Esophagus muscularis mucosa (tissue), 4 donors: ENCODE results near the gene AMOTL1.
A peak's percentile ranks its signal among the peaks of the same experiment; 100 is the strongest.

ENCODE experiments used
- CTCF ChIP-seq, 3 experiments: fragments of 200-600 bp in 2 of 3; fragments of 450-650 bp in 1 of 3; sonication (generic) in 2 of 3; IDR thresholded peaks; one replicate each; pipeline ENCODE4 v1.5.1; 2017 to 2019; ENCODE audit warnings: antibody characterized with exemption in 3 of 3, mild to moderate bottlenecking in 2 of 3, moderate library complexity in 1 of 3
- EP300 ChIP-seq: sonication (generic); formaldehyde crosslinking; IDR thresholded peaks from one replicate; pipeline ENCODE4 v1.6.1; 2017; ENCODE audit warnings: antibody characterized with exemption
- POLR2A ChIP-seq: fragments of 450-650 bp; IDR thresholded peaks from one replicate; pipeline ENCODE4 v1.6.1; 2017; ENCODE audit warnings: antibody characterized with exemption, moderate library complexity, mild to moderate bottlenecking, low read depth
- POLR2AphosphoS5 ChIP-seq, 2 donors: sonication (generic); formaldehyde crosslinking; IDR thresholded peaks; one replicate each; pipeline ENCODE4 v1.6.1; 2017; ENCODE audit warnings: antibody characterized with exemption in 2 of 2

- TF ChIP-seq CTCF (IDR thresholded peaks at IDR 0.05), result no peak
- no peak for TF ChIP-seq POLR2A
- no peak for TF ChIP-seq EP300
- peak in 1 of 2 donors; percentile 58 for TF ChIP-seq POLR2AphosphoS5 (IDR thresholded peaks at IDR 0.05)
Measured at GRCh38 chr11:94814272-94814976, 46.3 kb downstream of the AMOTL1 start.
